Thyroid gland (tissue), 4 donors: Measurements from ENCODE around the gene GTPBP6.

Experiments
- CTCF ChIP-seq, 6 experiments: fragments of 200-600 bp in 3 of 6; fragments of 450-650 bp in 3 of 6; sonication (generic) in 3 of 6; IDR thresholded peaks; one replicate each; pipeline ENCODE4 v1.5.1; 2016 to 2019; ENCODE audit warnings: antibody characterized with exemption in 6 of 6, mild to moderate bottlenecking in 2 of 6, inconsistent platforms in 1 of 6, moderate library complexity in 1 of 6
- POLR2A ChIP-seq, 2 donors: fragments of 450-650 bp; IDR thresholded peaks; one replicate each; pipeline ENCODE4 v1.6.1; 2017; ENCODE audit warnings: antibody characterized with exemption in 2 of 2, mild to moderate bottlenecking in 2 of 2, moderate library complexity in 1 of 2

- TF ChIP-seq CTCF (IDR thresholded peaks at IDR 0.05) (no peak), POLR2A (IDR thresholded peaks at IDR 0.05) (no peak)
Observed at GRCh38 chrX:358651-359143, 40.1 kb upstream of the GTPBP6 start.
